ENCODE measurements around the gene IREB2. TPM values are rescaled to one million over a fixed set of nuclear protein-coding genes. Genes with fewer than 3 reads are reported as not detected.

The IREB2 gene
- total and polyA plus RNA-seq, 2 of the 13 experiments (the other 11 are each of a cell fraction or from before 2014, with no cell fraction given), result 24.2 to 30.4 TPM

- POLR2A ChIA-PET, result interaction anchor here (2.5 kb wide), 1 partner anchor 11 kb away, joined by 15 read pairs; the partner anchor contains the start of gene IREB2
- H3K4me2 ChIP-seq (ENCODE audit: low read depth, low read length), result peak overlapping the region; percentile 11; the same call in 1 of the 2 replicates
- H2AFZ ChIP-seq (ENCODE audit: low read length), result no peak overlapping the region
- H3K27ac ChIP-seq (ENCODE audit: extremely low read length, insufficient read depth, low read length), result peak overlapping the region; percentile 28
- BruUV-seq (replicated peaks), result no TSS peak
- FAIRE-seq, result no peak
- in situ Hi-C loops (cut with HindIII; ENCODE audit: extremely low pct_ligation_motif_present, low pct_unique_long_range_greater_than_20kb) (no loop called here), intact Hi-C loops (cut with micrococcal nuclease; ENCODE audit: unreplicated experiment) (no loop called here)
- H3K4me3 ChIP-seq (replicated peaks in 1 of 3; ENCODE audit: insufficient read depth in 1 of 3, low read depth in 2 of 3, low read length in 3 of 3), result no peak overlapping the region
- 87% methylated on average over 4 of the region's 4 CpGs for WGBS (ENCODE audit: low lambda C conversion rate)
- peaks cover 94% of the 10 kb centered on the region for H3K79me2 ChIP-seq (ENCODE audit: insufficient read depth, low read length)
- CTCF ChIA-PET (ENCODE audit: low intra/inter-chr PET ratio, low total read pairs), result no interaction called here
- no peaks in the 10 kb centered on the region for H3K27me3 ChIP-seq (ENCODE audit: control insufficient read depth in 1 of 2, insufficient read depth in 2 of 2, low read length in 2 of 2)
- DNase-seq (ENCODE audit: low spot score), result no peak
- H3K36me3 ChIP-seq (replicated peaks in 1 of 2; ENCODE audit: control insufficient read depth in 1 of 2, insufficient read depth in 2 of 2, low read length in 2 of 2), result peaks cover 19 to 35% of the 10 kb centered on the region in 2 experiments
- peaks cover 20% of the 10 kb centered on the region for H4K20me1 ChIP-seq (ENCODE audit: insufficient read depth, low read length)
- peaks cover 41% of the 10 kb centered on the region for H3K4me1 ChIP-seq (ENCODE audit: insufficient read depth, low read length)
- TF ChIP-seq ATRX (CRISPR knock-in tag; IDR thresholded peaks at IDR 0.05; ENCODE audit: borderline replicate concordance), result no peak
- TF ChIP-seq RXRA (CRISPR knock-in tag; IDR thresholded peaks at IDR 0.05), result no peak
- TF ChIP-seq, protein P1, sequence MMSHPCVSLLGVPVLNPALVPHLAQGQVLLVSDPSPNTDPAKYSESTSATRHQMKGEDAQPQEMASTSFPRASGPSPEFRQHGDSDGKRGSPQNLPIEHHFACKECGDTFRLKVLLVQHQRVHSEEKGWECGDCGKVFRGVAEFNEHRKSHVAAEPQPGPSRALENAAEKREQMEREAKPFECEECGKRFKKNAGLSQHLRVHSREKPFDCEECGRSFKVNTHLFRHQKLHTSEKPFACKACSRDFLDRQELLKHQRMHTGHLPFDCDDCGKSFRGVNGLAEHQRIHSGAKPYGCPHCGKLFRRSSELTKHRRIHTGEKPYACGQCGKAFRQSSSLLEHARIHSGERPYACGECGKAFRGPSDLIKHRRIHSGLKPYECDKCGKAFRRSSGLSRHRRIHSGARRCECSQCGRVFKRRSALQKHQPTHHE (CRISPR knock-in tag; IDR thresholded peaks at IDR 0.05; ENCODE audit: borderline replicate concordance), result no peak
- TF ChIP-seq ZNF557 (CRISPR knock-in tag; IDR thresholded peaks at IDR 0.05), result no peak
- TF ChIP-seq ZXDC (CRISPR knock-in tag; IDR thresholded peaks at IDR 0.05), result no peak
- TF ChIP-seq SIN3B (IDR thresholded peaks at IDR 0.05; ENCODE audit: low read length), result no peak
- no peak for TF ChIP-seq PPARG (CRISPR knock-in tag; conservative IDR thresholded peaks at IDR 0.05)
- no peak for TF ChIP-seq ZNF788 (CRISPR knock-in tag; IDR thresholded peaks at IDR 0.05; ENCODE audit: borderline replicate concordance)
- TF ChIP-seq ZNF547 (CRISPR knock-in tag; IDR thresholded peaks at IDR 0.05), result no peak
- TF ChIP-seq ZNF510 (CRISPR knock-in tag; IDR thresholded peaks at IDR 0.05; ENCODE audit: low read depth), result no peak
- TF ChIP-seq TCF7L2 (IDR thresholded peaks at IDR 0.05; ENCODE audit: low read depth, low read length), result no peak
- TF ChIP-seq, protein P2, sequence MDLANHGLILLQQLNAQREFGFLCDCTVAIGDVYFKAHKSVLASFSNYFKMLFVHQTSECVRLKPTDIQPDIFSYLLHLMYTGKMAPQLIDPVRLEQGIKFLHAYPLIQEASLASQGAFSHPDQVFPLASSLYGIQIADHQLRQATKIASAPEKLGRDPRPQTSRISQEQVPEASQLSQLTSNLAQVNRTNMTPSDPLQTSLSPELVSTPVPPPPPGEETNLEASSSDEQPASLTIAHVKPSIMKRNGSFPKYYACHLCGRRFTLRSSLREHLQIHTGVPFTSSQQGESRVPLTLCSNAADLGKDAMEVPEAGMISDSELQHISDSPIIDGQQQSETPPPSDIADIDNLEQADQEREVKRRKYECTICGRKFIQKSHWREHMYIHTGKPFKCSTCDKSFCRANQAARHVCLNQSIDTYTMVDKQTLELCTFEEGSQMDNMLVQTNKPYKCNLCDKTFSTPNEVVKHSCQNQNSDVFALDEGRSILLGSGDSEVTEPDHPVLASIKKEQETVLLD (CRISPR knock-in tag; IDR thresholded peaks at IDR 0.05; ENCODE audit: low read depth), result no peak
- H3K9me3 ChIP-seq (ENCODE audit: low read length), result no peaks in the 10 kb centered on the region
- no peak overlapping the region; the same call in 1 of the 2 replicates for H3K9ac ChIP-seq (ENCODE audit: insufficient read depth, low read depth, low read length)
- ATAC-seq, result 0 out of 3 replicates have a peak, but pooled peaks have one; percentile 19
These were observed 10.6 kb downstream of the IREB2 start for GRCh38 chr15:78448441-78449219.

Measured in HepG2 (cell line).